Activated T-cell treated with anti-CD3 and anti-CD28 coated beads, Interleukin-2, amount 50 U/mL, for 72 hours (primary cell): ENCODE results near the gene TMEM108. TPM values are rescaled to one million over a fixed set of nuclear protein-coding genes. Genes with fewer than 3 reads are reported as not detected.

Experiments
- ATAC-seq, 2 donors: fragments of 150-1000 bp; cut with Tn5 transposase; replicated peaks in 1 of 2; 2 replicates each; pipeline ENCODE4 v1.10.0; 2021; ENCODE audit warnings: moderate library complexity in 2 of 2, mild to moderate bottlenecking in 1 of 2
- DNase-seq, 2 donors: peaks; one replicate each; pipeline ENCODE4 v3.0.0; 2021 to 2022; ENCODE audit warnings: mixed read lengths in 1 of 2
- H3K27ac Mint-ChIP-seq: one replicate; pipeline ENCODE4 v1.8.0; 2022; ENCODE audit warnings: mild to moderate bottlenecking, moderate library complexity, mixed read lengths
- H3K27me3 Mint-ChIP-seq: one replicate; pipeline ENCODE4 v1.8.0; 2022; ENCODE audit warnings: low read depth, mixed read lengths
- H3K36me3 Mint-ChIP-seq, 2 donors: one replicate each; pipeline ENCODE4 v1.8.0; 2022; ENCODE audit warnings: mixed read lengths in 2 of 2, mild to moderate bottlenecking in 1 of 2; ENCODE audit not compliant: insufficient read depth in 2 of 2
- H3K4me1 Mint-ChIP-seq: one replicate; pipeline ENCODE4 v1.8.0; 2022; ENCODE audit warnings: low read depth, mixed read lengths
- H3K4me3 Mint-ChIP-seq, 2 donors: one replicate each; pipeline ENCODE4 v1.8.0; 2022; ENCODE audit warnings: mild to moderate bottlenecking in 2 of 2, mixed read lengths in 2 of 2, moderate library complexity in 2 of 2
- H3K9me3 Mint-ChIP-seq, 2 donors: one replicate each; pipeline ENCODE4 v1.8.0; 2022; ENCODE audit warnings: mixed read lengths in 2 of 2
- total RNA-seq, 2 donors: library from RNA; stranded (reverse); gene quantifications; one replicate each; pipeline ENCODE4 v1.2.3, GENCODE V29; 2022

TMEM108 gene
- total RNA-seq, 2 donors from 2014 or later: 0.12 TPM; not detected in 1

- no peaks in the 10 kb centered on the region for H3K36me3 Mint-ChIP-seq
- ATAC-seq: no peak
- no peaks in the 10 kb centered on the region for H3K4me1 Mint-ChIP-seq
- H3K9me3 Mint-ChIP-seq: no peaks in the 10 kb centered on the region
- no peak for DNase-seq
- no peak overlapping the region for H3K27ac Mint-ChIP-seq
- peaks cover 18% of the 10 kb centered on the region for H3K27me3 Mint-ChIP-seq
- H3K4me3 Mint-ChIP-seq: no peak overlapping the region
These were observed 232.9 kb downstream of the TMEM108 start for GRCh38 chr3:133271042-133271441.

- H3K9me3 Mint-ChIP-seq: no peaks in the 10 kb centered on the region
- no peak for DNase-seq
- H3K4me1 Mint-ChIP-seq: no peaks in the 10 kb centered on the region
- no peaks in the 10 kb centered on the region for H3K36me3 Mint-ChIP-seq
- H3K27me3 Mint-ChIP-seq: peaks cover 13% of the 10 kb centered on the region
- no peak for ATAC-seq
- H3K27ac Mint-ChIP-seq: no peak overlapping the region
- no peak overlapping the region for H3K4me3 Mint-ChIP-seq
These were observed 233.3 kb downstream of the TMEM108 start for GRCh38 chr3:133271539-133271938.

GRCh38 chr3:133273346-133273745 is 235.2 kb downstream of the TMEM108 start:
- Mint-ChIP-seq H3K27me3 (peaks cover 12% of the 10 kb centered on the region), H3K36me3 (no peaks in the 10 kb centered on the region), H3K4me3 (no peak overlapping the region), H3K27ac (no peak overlapping the region), H3K4me1 (no peaks in the 10 kb centered on the region), H3K9me3 (no peaks in the 10 kb centered on the region)
- ATAC-seq (peak in 1 of 2 donors; percentile 35), DNase-seq (no peak)

GRCh38 chr3:133274477-133274876 is 236.3 kb downstream of the TMEM108 start:
- no peak overlapping the region for H3K4me3 Mint-ChIP-seq
- ATAC-seq (no peak), DNase-seq (no peak)
- H3K9me3 Mint-ChIP-seq: no peaks in the 10 kb centered on the region
- H3K4me1 Mint-ChIP-seq: no peaks in the 10 kb centered on the region
- peaks cover 12% of the 10 kb centered on the region for H3K27me3 Mint-ChIP-seq
- no peak overlapping the region for H3K27ac Mint-ChIP-seq
- H3K36me3 Mint-ChIP-seq: no peaks in the 10 kb centered on the region

GRCh38 chr3:133276594-133276993 is 238.4 kb downstream of the TMEM108 start:
- DNase-seq (no peak), ATAC-seq (no peak)
- Mint-ChIP-seq H3K9me3 (no peaks in the 10 kb centered on the region), H3K4me1 (no peaks in the 10 kb centered on the region), H3K27ac (no peak overlapping the region), H3K4me3 (no peak overlapping the region), H3K27me3 (peaks cover 17% of the 10 kb centered on the region), H3K36me3 (no peaks in the 10 kb centered on the region)

- Mint-ChIP-seq H3K27me3 (peaks cover 17% of the 10 kb centered on the region), H3K4me3 (peak overlapping the region in 1 of 2 donors; percentile 54), H3K4me1 (no peaks in the 10 kb centered on the region), H3K36me3 (no peaks in the 10 kb centered on the region), H3K9me3 (no peaks in the 10 kb centered on the region), H3K27ac (no peak overlapping the region)
- ATAC-seq: no peak
- no peak for DNase-seq
These were observed 239.6 kb downstream of the TMEM108 start for GRCh38 chr3:133277813-133278212.

- Mint-ChIP-seq H3K4me3 (no peak overlapping the region), H3K27me3 (peaks cover 15% of the 10 kb centered on the region), H3K27ac (no peak overlapping the region), H3K36me3 (no peaks in the 10 kb centered on the region), H3K9me3 (no peaks in the 10 kb centered on the region), H3K4me1 (no peaks in the 10 kb centered on the region)
- no peak for DNase-seq
- no peak for ATAC-seq
These were observed 240.3 kb downstream of the TMEM108 start for GRCh38 chr3:133278260-133279043.

- peaks cover 8% of the 10 kb centered on the region for H3K27me3 Mint-ChIP-seq
- ATAC-seq: no peak
- no peaks in the 10 kb centered on the region for H3K36me3 Mint-ChIP-seq
- H3K4me3 Mint-ChIP-seq: no peak overlapping the region
- H3K9me3 Mint-ChIP-seq: no peaks in the 10 kb centered on the region
- H3K4me1 Mint-ChIP-seq: no peaks in the 10 kb centered on the region
- H3K27ac Mint-ChIP-seq: no peak overlapping the region
- DNase-seq: no peak
These were observed 242.4 kb downstream of the TMEM108 start for GRCh38 chr3:133280586-133280985.

GRCh38 chr3:133282236-133282635 is 244.0 kb downstream of the TMEM108 start:
- H3K4me3 Mint-ChIP-seq: no peak overlapping the region
- H3K27me3 Mint-ChIP-seq: peaks cover 17% of the 10 kb centered on the region
- H3K9me3 Mint-ChIP-seq: no peaks in the 10 kb centered on the region
- H3K36me3 Mint-ChIP-seq: no peaks in the 10 kb centered on the region
- H3K4me1 Mint-ChIP-seq: no peaks in the 10 kb centered on the region
- DNase-seq: no peak
- no peak for ATAC-seq
- no peak overlapping the region for H3K27ac Mint-ChIP-seq

GRCh38 chr3:133283958-133284807 is 246.0 kb downstream of the TMEM108 start:
- no peak for DNase-seq
- H3K27ac Mint-ChIP-seq: no peak overlapping the region
- H3K36me3 Mint-ChIP-seq: no peaks in the 10 kb centered on the region
- H3K4me3 Mint-ChIP-seq: no peak overlapping the region
- H3K27me3 Mint-ChIP-seq: peaks cover 25% of the 10 kb centered on the region
- ATAC-seq: no peak
- no peaks in the 10 kb centered on the region for H3K4me1 Mint-ChIP-seq
- no peaks in the 10 kb centered on the region for H3K9me3 Mint-ChIP-seq

- ATAC-seq (no peak), DNase-seq (no peak)
- Mint-ChIP-seq H3K27ac (no peak overlapping the region), H3K4me1 (no peaks in the 10 kb centered on the region), H3K27me3 (peaks cover 37% of the 10 kb centered on the region), H3K9me3 (no peaks in the 10 kb centered on the region), H3K4me3 (no peak overlapping the region), H3K36me3 (no peaks in the 10 kb centered on the region)
These were observed 251.1 kb downstream of the TMEM108 start for GRCh38 chr3:133289322-133289721.

- H3K4me1 Mint-ChIP-seq: peaks cover 9% of the 10 kb centered on the region
- H3K36me3 Mint-ChIP-seq: no peaks in the 10 kb centered on the region
- no peak for ATAC-seq
- DNase-seq: no peak
- no peak overlapping the region for H3K4me3 Mint-ChIP-seq
- H3K27me3 Mint-ChIP-seq: peaks cover 36% of the 10 kb centered on the region
- H3K27ac Mint-ChIP-seq: no peak overlapping the region
- no peaks in the 10 kb centered on the region for H3K9me3 Mint-ChIP-seq
These were observed 254.1 kb downstream of the TMEM108 start for GRCh38 chr3:133292296-133292695.

- H3K4me1 Mint-ChIP-seq: peaks cover 9% of the 10 kb centered on the region
- no peak overlapping the region for H3K27ac Mint-ChIP-seq
- H3K27me3 Mint-ChIP-seq: peaks cover 29% of the 10 kb centered on the region
- ATAC-seq: no peak
- no peak for DNase-seq
- H3K36me3 Mint-ChIP-seq: no peaks in the 10 kb centered on the region
- H3K9me3 Mint-ChIP-seq: no peaks in the 10 kb centered on the region
- no peak overlapping the region for H3K4me3 Mint-ChIP-seq
These were observed 255.4 kb downstream of the TMEM108 start for GRCh38 chr3:133293397-133294110.
